Liver (tissue), 9 donors: ENCODE results near the gene LAMC1. TPM values are rescaled to one million over a fixed set of nuclear protein-coding genes. Genes with fewer than 3 reads are reported as not detected.

Source experiments
- DNase-seq: peaks from one replicate; pipeline ENCODE4 v3.0.0-alpha.2; 2017; ENCODE audit warnings: low spot score
- H3K27ac ChIP-seq, 2 donors: one replicate each; pipeline ENCODE4 v1.7.0; 2013; ENCODE audit warnings: inconsistent platforms in 2 of 2, low read length in 2 of 2, control low read depth in 1 of 2, low read depth in 1 of 2, mild to moderate bottlenecking in 1 of 2
- H3K27me3 ChIP-seq, 4 donors: one replicate each; pipeline versions ENCODE4 v1.6.1 to v1.7.0; 2013; ENCODE audit warnings: low read length in 3 of 4, inconsistent platforms in 1 of 4, mild to moderate bottlenecking in 1 of 4, moderate library complexity in 1 of 4; ENCODE audit not compliant: control insufficient read depth in 4 of 4, insufficient read depth in 4 of 4
- H3K36me3 ChIP-seq, 4 donors: one replicate each; pipeline versions ENCODE4 v1.6.1 to v1.7.0; 2013; ENCODE audit warnings: low read length in 3 of 4, mild to moderate bottlenecking in 3 of 4, low read depth in 1 of 4, moderate library complexity in 1 of 4; ENCODE audit not compliant: control insufficient read depth in 4 of 4, insufficient read depth in 3 of 4
- H3K4me1 ChIP-seq, 4 donors: one replicate each; pipeline versions ENCODE4 v1.6.1 to v1.7.0; 2013; ENCODE audit warnings: low read length in 3 of 4, mild to moderate bottlenecking in 3 of 4, moderate library complexity in 1 of 4; ENCODE audit not compliant: control insufficient read depth in 4 of 4, insufficient read depth in 4 of 4
- H3K4me3 ChIP-seq, 3 donors: one replicate each; pipeline versions ENCODE4 v1.6.1 to v1.7.0; 2013; ENCODE audit warnings: low read length in 3 of 3, control low read depth in 1 of 3, low read depth in 1 of 3, mild to moderate bottlenecking in 1 of 3
- H3K9ac ChIP-seq, 2 donors: one replicate each; pipeline ENCODE4 v1.7.0; 2013; ENCODE audit warnings: low read length in 2 of 2, mild to moderate bottlenecking in 2 of 2, moderate library complexity in 2 of 2, control low read depth in 1 of 2, low read depth in 1 of 2
- H3K9me3 ChIP-seq, 4 donors: one replicate each; pipeline versions ENCODE4 v1.6.1 to v1.7.0; 2013; ENCODE audit warnings: low read length in 3 of 4; ENCODE audit not compliant: control insufficient read depth in 4 of 4
- ATF3 ChIP-seq: IDR thresholded peaks from 2 replicates; pipeline ENCODE4 v1.6.1; 2016; ENCODE audit warnings: antibody characterized with exemption
- EGR1 ChIP-seq, 2 donors: IDR thresholded peaks; 2 replicates each; pipeline ENCODE4 v1.6.1; 2016 to 2018; ENCODE audit warnings: antibody characterized with exemption in 2 of 2, low read depth in 2 of 2
- FOXA1 ChIP-seq: IDR thresholded peaks from 2 replicates; pipeline ENCODE4 v1.6.1; 2016; ENCODE audit warnings: antibody characterized with exemption
- FOXA2 ChIP-seq: IDR thresholded peaks from 2 replicates; pipeline ENCODE4 v1.6.1; 2016; ENCODE audit warnings: antibody characterized with exemption
- GABPA ChIP-seq, 2 donors: IDR thresholded peaks in 1 of 2; conservative IDR thresholded peaks in 1 of 2; 2 replicates each; pipeline ENCODE4 v1.6.1; 2016; ENCODE audit warnings: antibody characterized with exemption in 2 of 2, mild to moderate bottlenecking in 1 of 2, moderate library complexity in 1 of 2
- HNF4A ChIP-seq, 2 donors: conservative IDR thresholded peaks; 2 replicates each; pipeline ENCODE4 v1.6.1; 2016; ENCODE audit warnings: antibody characterized with exemption in 2 of 2, mild to moderate bottlenecking in 2 of 2
- HNF4G ChIP-seq: IDR thresholded peaks from 2 replicates; pipeline ENCODE4 v1.6.1; 2016; ENCODE audit warnings: antibody characterized with exemption
- JUND ChIP-seq, 2 donors: IDR thresholded peaks; 2 replicates each; pipeline ENCODE4 v1.6.1; 2016; ENCODE audit warnings: antibody characterized with exemption in 2 of 2
- MAX ChIP-seq: IDR thresholded peaks from 2 replicates; pipeline ENCODE4 v1.6.1; 2016; ENCODE audit warnings: antibody characterized with exemption
- NR2F2 ChIP-seq: IDR thresholded peaks from 2 replicates; pipeline ENCODE4 v1.6.1; 2016; ENCODE audit warnings: antibody characterized with exemption
- REST ChIP-seq: IDR thresholded peaks from 2 replicates; pipeline ENCODE4 v1.6.1; 2016; ENCODE audit warnings: antibody characterized with exemption, mild to moderate bottlenecking
- RXRA ChIP-seq, 2 donors: IDR thresholded peaks; 2 replicates each; pipeline ENCODE4 v1.6.1; 2017 to 2018; ENCODE audit warnings: antibody characterized with exemption in 2 of 2, mild to moderate bottlenecking in 1 of 2
- SP1 ChIP-seq: IDR thresholded peaks from 2 replicates; pipeline ENCODE4 v1.6.1; 2018; ENCODE audit warnings: antibody characterized with exemption, mild to moderate bottlenecking
- TAF1 ChIP-seq: conservative IDR thresholded peaks from 2 replicates; pipeline ENCODE4 v1.6.1; 2016; ENCODE audit warnings: antibody characterized with exemption, mild to moderate bottlenecking
- YY1 ChIP-seq: IDR thresholded peaks from 2 replicates; pipeline ENCODE4 v1.6.1; 2016; ENCODE audit warnings: antibody characterized with exemption, mild to moderate bottlenecking
- ZBTB33 ChIP-seq: IDR thresholded peaks from 2 replicates; pipeline ENCODE4 v1.6.1; 2016; ENCODE audit warnings: antibody characterized with exemption
- WGBS: extraction: QIAGEN DNeasy Blood & Tissue Kit; methylation state at CpG from one replicate; pipeline ENCODE4 v1.1.7; 2013; 5-methylcytosine and 5-hydroxymethylcytosine counted together
- polyA plus RNA-seq, 2 donors: library from polyadenylated mRNA; stranded (reverse) in 1 of 2; unstranded in 1 of 2; fragments of 200-250 nt in 1 of 2; fragments of >200 nt in 1 of 2; fragmentation: Nextera tagmentation in 1 of 2; extraction: Ambion mirVana in 1 of 2; gene quantifications; one replicate each; pipeline versions ENCODE4 v1.2.1 to v1.2.3, GENCODE V29; 2013 to 2015
- total RNA-seq, 2 donors: library from RNA; depleted of rRNA; stranded (reverse); fragments of >200 nt; gene quantifications; one replicate each; pipeline ENCODE4 v1.2.3, GENCODE V29; 2014
- TF ChIP-seq, protein P1 (sequence below): fragments of 150-350 bp; IDR thresholded peaks from 2 replicates; pipeline ENCODE4 v1.5.1; 2017; ENCODE audit warnings: improper control_type of control experiment, low read depth, low read length; ENCODE audit not compliant: missing input control
- donor health status: healthy.
- donor health status: healthy.
- donor health status: healthy.
- donor health status: healthy.
- donor health status: healthy.

Gene LAMC1
- total and polyA plus RNA-seq, 4 donors = 5.3 to 35.1 (median 19.7) TPM

DNA sequence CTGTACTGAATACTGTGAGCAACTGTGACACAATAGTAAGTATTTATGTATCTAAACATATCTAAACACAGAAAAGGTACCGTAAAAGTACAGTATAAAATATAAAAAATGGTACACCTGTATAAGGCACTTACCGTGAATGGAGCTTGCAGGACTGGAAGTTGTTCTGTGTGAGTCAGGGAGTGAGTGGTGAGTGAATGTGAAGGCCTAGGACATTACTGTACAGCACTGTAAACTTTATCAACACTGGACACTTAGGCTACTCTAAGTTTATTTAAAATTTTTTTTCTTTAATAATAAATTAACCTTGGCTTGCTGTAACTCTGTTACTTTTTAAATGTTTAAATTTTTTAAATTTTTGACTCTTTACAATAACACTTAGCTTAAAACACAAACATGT lies 45.7 kb upstream of the LAMC1 start:
- no peak for TF ChIP-seq MAX
- no peak for TF ChIP-seq ATF3
- TF ChIP-seq, protein P1, sequence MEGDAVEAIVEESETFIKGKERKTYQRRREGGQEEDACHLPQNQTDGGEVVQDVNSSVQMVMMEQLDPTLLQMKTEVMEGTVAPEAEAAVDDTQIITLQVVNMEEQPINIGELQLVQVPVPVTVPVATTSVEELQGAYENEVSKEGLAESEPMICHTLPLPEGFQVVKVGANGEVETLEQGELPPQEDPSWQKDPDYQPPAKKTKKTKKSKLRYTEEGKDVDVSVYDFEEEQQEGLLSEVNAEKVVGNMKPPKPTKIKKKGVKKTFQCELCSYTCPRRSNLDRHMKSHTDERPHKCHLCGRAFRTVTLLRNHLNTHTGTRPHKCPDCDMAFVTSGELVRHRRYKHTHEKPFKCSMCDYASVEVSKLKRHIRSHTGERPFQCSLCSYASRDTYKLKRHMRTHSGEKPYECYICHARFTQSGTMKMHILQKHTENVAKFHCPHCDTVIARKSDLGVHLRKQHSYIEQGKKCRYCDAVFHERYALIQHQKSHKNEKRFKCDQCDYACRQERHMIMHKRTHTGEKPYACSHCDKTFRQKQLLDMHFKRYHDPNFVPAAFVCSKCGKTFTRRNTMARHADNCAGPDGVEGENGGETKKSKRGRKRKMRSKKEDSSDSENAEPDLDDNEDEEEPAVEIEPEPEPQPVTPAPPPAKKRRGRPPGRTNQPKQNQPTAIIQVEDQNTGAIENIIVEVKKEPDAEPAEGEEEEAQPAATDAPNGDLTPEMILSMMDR = no peak
- TF ChIP-seq FOXA1 = no peak
- no peak for TF ChIP-seq HNF4A (conservative IDR thresholded peaks at IDR 0.05)
- no peak for TF ChIP-seq HNF4G
- WGBS = 92% methylated on average over 2 of the region's 2 CpGs
- H3K4me3 ChIP-seq = no peak overlapping the region
- no peak overlapping the region for H3K9ac ChIP-seq
- no peaks in the 10 kb centered on the region for H3K9me3 ChIP-seq
- no peaks in the 10 kb centered on the region for H3K27me3 ChIP-seq
- no peak for DNase-seq
- H3K27ac ChIP-seq = no peak overlapping the region
- H3K36me3 ChIP-seq = no peaks in the 10 kb centered on the region
- H3K4me1 ChIP-seq = no peaks in the 10 kb centered on the region

DNA sequence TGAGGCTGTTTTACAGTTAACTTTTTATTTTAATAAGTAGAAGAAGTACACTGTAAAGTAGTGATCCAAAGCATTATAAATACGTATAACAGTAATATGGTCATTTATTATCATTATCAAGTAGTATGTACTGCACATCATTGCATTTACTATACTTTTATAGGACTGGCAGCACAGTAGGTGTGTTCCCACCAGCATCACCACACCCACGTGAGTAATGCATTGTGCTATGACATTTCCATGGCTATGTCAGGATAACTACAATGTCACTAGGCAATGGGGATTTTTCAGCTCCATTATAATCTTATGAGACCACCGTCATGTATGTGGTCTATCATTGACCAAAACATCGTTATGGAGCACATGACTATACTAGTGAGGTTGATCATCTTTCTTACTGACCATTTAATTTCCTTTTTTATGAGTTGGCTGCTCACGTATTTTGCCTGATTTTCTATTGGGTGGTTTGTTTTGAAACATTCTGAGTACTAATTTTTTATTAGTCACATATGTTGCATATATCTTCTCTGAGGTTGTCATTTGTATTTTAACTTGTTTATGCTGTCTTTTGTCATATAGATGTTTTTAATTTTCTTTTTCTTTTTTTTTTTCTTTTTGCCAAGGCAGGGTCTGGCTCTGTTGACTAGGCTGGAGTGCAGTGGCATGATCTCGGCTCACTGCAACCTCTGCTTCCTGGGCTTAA lies 44.9 kb upstream of the LAMC1 start:
- Histone ChIP-seq H3K36me3 (no peaks in the 10 kb centered on the region), H3K4me1 (no peaks in the 10 kb centered on the region), H3K27me3 (no peaks in the 10 kb centered on the region), H3K27ac (no peak overlapping the region), H3K4me3 (no peak overlapping the region), H3K9me3 (no peaks in the 10 kb centered on the region), H3K9ac (no peak overlapping the region)
- no peak for DNase-seq
- TF ChIP-seq FOXA1 (no peak), JUND (IDR thresholded peaks at IDR 0.05) (no peak), ZBTB33 (no peak), FOXA2 (no peak), HNF4G (no peak), TAF1 (no peak), GABPA (IDR thresholded peaks at IDR 0.05 in 1 of 2, conservative IDR thresholded peaks at IDR 0.05 in 1 of 2) (no peak), EGR1 (IDR thresholded peaks at IDR 0.05; ENCODE audit: low read depth in 2 of 2) (no peak), NR2F2 (no peak), HNF4A (conservative IDR thresholded peaks at IDR 0.05) (no peak), ATF3 (no peak), SP1 (no peak), REST (no peak), MAX (no peak), YY1 (no peak), RXRA (IDR thresholded peaks at IDR 0.05) (no peak)
- TF ChIP-seq, protein P1 = no peak
- 88% methylated on average over 6 of the region's 6 CpGs for WGBS
